DMS114 treated with DMSO at 0.1 percent for 48 hours (cell line): ENCODE data around the gene ST13.
A peak's percentile ranks its signal among the peaks of the same experiment; 100 is the strongest.
"Not testable (repeated sequence)": the region's sequence is repeated elsewhere in the genome, so short reads cannot be mapped to it uniquely, and the experiment has no call there.

Experiments
- DNase-seq: peaks from one replicate; lab custom pipeline; 2025; ENCODE audit not compliant: unreplicated experiment; lab: John Stamatoyannopoulos, UW

The ST13 gene

DNA sequence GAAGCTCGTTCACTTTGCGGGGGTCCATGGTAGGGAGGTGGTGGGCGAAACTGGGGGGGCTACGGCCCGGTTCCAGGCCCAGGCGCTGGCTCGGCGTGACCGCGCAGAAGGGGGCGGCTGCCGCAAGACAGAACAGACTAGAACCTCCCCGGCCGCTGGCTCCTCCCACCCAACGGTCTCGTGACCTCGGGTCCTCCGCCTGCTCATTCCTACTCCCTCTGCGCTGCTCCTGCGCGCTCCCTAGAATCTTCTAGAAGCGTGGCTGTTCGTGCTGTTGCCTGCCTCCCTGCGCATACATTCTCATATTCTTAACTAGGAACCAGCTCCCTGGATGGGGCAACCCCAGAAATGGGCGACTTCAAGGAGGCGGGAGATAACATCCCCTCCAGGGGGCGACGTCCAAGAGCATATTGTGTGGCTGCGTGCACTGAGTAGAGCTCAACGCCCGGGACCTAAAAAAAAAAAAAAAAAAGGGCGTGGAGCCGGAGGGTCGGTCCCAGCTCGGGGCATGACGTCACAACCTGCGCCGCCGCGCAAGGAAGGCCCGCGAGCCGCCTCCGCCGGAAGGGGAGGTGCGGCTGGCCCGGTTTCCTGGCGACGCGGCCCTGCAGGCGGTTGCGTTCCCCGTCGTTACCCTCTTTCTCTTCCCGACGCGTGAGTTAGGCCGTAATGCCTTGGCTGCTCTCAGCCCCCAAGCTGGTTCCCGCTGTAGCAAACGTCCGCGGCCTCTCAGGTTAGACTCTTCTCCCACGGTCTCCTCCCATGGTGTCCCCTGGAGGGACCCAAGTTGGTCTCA is at the start of gene ST13, which contains the start of gene XPNPEP3:
TSS of gene ST13 (minus strand) at position 127 of the 796 bp plus-strand sequence. CDS start at position 28, 99 bp downstream.
TSS of gene XPNPEP3 (plus strand) at position 636 of the 796 bp plus-strand sequence. CDS start at position 670, 34 bp downstream.
- DNase-seq = peak; percentile 93

GRCh38 chr22:40904101-40904500 is 47.7 kb upstream of the ST13 start:
- DNase-seq = no peak

- peak; percentile 56 for DNase-seq
These were observed 42.5 kb upstream of the ST13 start for GRCh38 chr22:40898850-40899357.

DNA sequence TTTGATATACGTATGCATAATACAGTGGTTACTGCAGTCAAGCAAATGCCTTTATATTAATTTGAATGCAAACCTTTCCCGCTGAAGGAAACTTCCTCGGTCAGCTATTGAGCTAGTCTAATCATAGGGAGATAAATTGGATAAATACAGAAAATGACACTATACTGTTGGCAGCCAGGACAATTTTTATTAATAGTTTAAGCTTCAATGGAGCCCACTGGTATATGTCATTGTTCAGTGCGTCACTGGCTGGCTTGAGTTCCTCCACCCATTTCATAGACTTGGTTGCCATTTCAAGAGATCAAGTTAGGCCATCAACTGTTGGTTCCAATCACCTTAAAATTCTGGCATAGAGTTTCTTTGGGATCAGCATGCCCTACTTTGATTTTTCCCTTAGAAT is 38.0 kb upstream of the ST13 start:
- DNase-seq = no peak

DNA sequence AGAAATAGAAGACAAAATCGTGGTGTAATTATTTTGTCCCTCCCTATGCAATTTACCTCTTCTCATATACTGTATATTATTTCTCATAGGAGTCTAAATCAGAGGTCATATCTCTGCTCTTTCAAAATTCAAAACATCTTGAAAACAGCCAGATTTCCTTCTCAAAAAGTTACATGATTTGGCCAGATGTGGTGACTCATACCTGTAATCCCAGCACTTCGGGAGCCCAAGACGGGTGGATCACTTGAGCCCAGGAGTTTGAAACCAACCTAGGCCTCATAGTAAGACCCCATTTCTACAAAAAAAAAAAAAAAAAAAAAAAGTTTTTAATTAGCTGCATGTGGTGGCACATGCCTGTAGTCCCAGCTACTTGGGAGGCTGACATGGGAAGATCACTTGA is 34.4 kb upstream of the ST13 start:
- no peak for DNase-seq

GRCh38 chr22:40889116-40889515 is 32.7 kb upstream of the ST13 start:
- DNase-seq = no peak

DNA sequence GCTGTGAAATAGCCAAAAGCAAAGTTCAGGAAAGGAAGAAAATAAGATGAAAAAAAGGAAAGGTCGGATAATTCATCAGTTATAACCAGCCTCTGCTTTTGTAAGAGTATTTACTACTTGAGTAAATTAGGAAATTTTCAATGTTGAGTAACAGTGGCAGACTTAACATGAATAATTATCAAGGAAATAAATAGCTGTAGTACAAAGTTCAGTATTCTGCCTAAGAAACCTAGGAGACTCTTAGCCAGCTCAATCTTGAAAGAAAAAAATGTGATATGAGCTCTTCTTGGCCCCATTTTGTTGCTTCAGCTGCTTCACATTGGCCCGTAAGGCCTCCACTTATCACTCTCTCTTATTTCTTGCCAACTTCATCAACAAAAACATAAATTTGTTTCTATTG is 22.5 kb upstream of the ST13 start:
- no peak for DNase-seq

GRCh38 chr22:40877488-40877887 is 21.0 kb upstream of the ST13 start:
- DNase-seq = no peak

DNA sequence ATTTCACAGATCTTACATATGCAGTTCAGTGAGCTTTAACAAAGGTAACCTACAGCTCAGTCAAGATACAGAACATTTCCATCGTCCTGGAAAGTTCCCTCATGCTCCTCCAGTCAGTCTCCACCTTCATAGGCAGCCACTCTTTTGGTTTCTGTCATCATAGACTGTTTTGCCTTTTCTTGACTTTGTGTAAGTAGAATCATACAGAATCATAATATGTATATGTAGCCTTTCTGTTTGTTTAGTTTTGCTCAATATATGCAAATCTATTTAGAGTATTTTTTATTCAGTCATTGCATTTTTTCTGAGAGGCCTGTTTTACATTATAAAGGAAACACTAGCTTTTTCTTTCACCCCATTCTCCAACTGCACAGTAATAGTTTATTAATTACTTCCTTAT is 20.5 kb upstream of the ST13 start:
- no peak for DNase-seq

DNA sequence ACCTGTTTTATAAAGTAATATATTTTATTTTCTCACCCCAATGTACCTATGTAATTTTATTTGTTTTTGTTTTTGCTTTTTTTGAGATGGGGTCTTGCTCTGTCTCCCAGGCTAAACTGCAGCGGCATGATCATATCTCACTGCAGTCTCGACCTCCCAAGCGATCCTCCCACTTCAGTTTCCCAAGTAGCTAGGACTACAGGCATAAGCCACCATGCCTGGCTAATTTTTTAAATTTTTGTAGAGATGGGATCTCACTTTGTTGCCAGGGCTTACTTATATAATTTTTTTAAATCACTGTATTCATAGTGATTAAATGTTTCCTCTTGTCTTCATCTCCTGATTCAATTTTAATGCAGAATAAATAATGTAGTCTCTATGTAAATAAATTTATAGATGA is 18.7 kb upstream of the ST13 start:
- DNase-seq = no peak

DNA sequence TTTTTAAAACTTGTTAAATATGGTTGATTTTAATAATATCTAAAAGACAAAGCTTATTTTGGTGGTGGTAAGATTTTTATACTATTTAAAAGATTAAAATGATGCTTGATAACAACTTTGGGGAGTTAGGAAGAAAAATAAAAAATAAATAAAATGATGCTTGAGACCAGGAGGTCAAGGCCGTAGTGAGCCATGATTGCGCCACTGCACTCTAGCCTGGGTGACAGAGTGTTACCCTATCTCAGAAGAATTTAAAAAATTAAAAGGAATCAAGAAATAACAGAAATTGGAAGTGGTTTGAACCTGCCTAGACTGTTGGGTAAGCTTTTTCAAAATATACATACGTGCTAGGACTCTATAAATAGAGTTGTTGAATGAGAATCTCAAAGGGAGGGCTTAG is 17.6 kb upstream of the ST13 start:
- no peak for DNase-seq

- DNase-seq = not testable (repeated sequence)
These were observed 11.9 kb upstream of the ST13 start for GRCh38 chr22:40868379-40868778.

GRCh38 chr22:40867109-40867508 is 10.7 kb upstream of the ST13 start:
- no peak for DNase-seq

DNA sequence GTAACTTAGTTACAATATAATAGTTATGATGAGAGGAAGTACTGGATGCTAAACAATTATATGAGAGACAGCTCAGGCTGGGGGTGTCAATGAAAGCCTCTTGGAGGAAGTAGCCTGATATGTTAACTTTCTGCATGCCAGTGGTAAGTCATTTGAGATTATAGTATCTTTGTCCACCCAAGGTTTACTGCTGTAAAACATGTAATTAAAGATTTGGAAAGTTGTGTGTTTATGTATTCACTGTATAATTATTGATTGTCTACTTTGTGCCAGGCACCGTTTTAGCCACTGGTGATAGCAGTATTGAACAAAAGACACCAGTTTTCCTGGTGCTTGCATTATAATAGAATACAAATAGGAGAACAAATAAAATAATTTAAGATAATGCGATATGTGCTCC is 6.1 kb upstream of the ST13 start:
- DNase-seq = no peak

DNA sequence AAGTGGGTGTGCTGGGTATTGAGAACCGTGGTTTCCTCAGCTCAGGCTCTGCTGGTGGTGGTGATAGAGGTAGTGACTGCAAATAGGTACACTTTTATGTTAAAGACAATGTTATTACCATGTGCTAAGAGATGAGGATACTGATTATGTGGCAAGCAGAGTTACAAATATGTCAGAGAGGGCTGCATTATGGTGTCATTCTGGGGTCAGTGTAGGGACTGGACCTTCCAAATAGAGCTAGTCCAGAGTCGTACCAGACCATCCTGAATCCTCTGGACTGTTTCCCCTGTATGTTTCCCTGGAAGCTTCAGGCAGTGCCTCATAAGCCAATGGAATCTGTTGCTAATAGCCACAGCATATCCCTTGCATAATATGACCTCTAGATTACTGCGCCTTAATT is 5.6 kb upstream of the ST13 start, which contains the start of gene DNAJB7:
TSS of gene DNAJB7 (minus strand) at position 101 of the 400 bp plus-strand sequence. CDS start 119 bp downstream, outside the sequence.
- DNase-seq = no peak

- DNase-seq = no peak
These were observed 943 bp upstream of the ST13 start for GRCh38 chr22:40857309-40857855.

DNA sequence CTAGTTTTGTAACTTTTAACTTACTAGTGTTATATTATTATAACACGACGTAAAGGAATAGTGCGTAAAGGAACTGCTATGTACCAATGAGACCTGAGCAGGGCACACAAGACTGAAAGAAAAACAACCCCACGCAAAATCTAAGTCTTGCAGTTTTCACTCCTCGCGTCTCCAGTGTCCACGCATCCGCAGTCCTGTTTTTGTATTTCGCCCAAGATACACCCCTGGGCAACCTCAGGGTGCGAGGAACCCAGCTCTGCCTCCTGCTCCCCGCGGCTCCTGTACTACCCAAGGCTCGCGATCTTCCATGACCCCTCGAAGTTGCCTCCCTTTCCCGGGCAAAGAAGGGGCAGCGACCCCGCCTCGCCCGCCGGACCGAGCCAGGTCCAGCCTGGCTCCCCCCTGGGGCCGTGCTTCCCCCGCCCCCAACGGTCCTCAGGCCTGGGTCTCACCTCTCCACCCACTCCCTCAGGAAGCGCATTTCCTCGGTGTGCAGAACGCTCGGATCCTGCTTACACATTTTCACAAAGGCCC is 393 bp downstream of the ST13 start:
- DNase-seq = no peak

GRCh38 chr22:40855071-40855978 is 1.1 kb downstream of the ST13 start:
- DNase-seq = no peak

GRCh38 chr22:40853961-40854360 is 2.5 kb downstream of the ST13 start:
- no peak for DNase-seq

- DNase-seq = no peak
These were observed 3.1 kb downstream of the ST13 start for GRCh38 chr22:40853333-40853732.

- DNase-seq = not testable (repeated sequence)
These were observed 10.6 kb downstream of the ST13 start for GRCh38 chr22:40845816-40846215.
